Sigmoid colon (tissue), 7 donors: Measurements from ENCODE around the gene LRRC49. TPM values are rescaled to one million over a fixed set of nuclear protein-coding genes. Genes with fewer than 3 reads are reported as not detected.

Experiments
- DNase-seq: peaks from one replicate; pipeline ENCODE4 v3.0.0-alpha.2; 2019
- H3K27ac ChIP-seq, 4 donors: fragments of 200-600 bp; sonication (generic); one replicate each; pipeline ENCODE4 v1.5.1; 2016 to 2019; ENCODE audit warnings: mild to moderate bottlenecking in 1 of 4
- H3K27me3 ChIP-seq, 3 donors: fragments of 200-600 bp; sonication (generic); one replicate each; pipeline ENCODE4 v1.5.1; 2019; ENCODE audit warnings: mild to moderate bottlenecking in 1 of 3
- H3K36me3 ChIP-seq, 4 donors: fragments of 200-600 bp; sonication (generic); one replicate each; pipeline ENCODE4 v1.5.1; 2016 to 2019
- H3K4me1 ChIP-seq, 4 donors: fragments of 200-600 bp; sonication (generic); one replicate each; pipeline ENCODE4 v1.5.1; 2017 to 2019
- H3K4me3 ChIP-seq, 4 donors: fragments of 200-600 bp; sonication (generic); one replicate each; pipeline ENCODE4 v1.5.1; 2017 to 2019; ENCODE audit warnings: mild to moderate bottlenecking in 2 of 4, moderate library complexity in 1 of 4
- H3K9me3 ChIP-seq, 4 donors: fragments of 200-600 bp in 3 of 4; sonication (generic) in 3 of 4; one replicate each; pipeline versions ENCODE4 v1.5.1 to v1.6.1; 2013 to 2019
- EP300 ChIP-seq, 4 donors: sonication (generic); formaldehyde crosslinking; IDR thresholded peaks; one replicate each; pipeline ENCODE4 v1.6.1; 2017; ENCODE audit warnings: antibody characterized with exemption in 4 of 4
- POLR2A ChIP-seq, 2 donors: fragments of 450-650 bp; IDR thresholded peaks; one replicate each; pipeline ENCODE4 v1.6.1; 2016; ENCODE audit warnings: antibody characterized with exemption in 2 of 2, mild to moderate bottlenecking in 2 of 2, moderate library complexity in 2 of 2
- POLR2AphosphoS5 ChIP-seq, 4 donors: sonication (generic); formaldehyde crosslinking; IDR thresholded peaks; one replicate each; pipeline ENCODE4 v1.6.1; 2017; ENCODE audit warnings: antibody characterized with exemption in 4 of 4
- WGBS, 2 donors: extraction: QIAGEN DNeasy Blood & Tissue Kit; methylation state at CpG; one replicate each; pipeline ENCODE4 v1.1.7; 2013; 5-methylcytosine and 5-hydroxymethylcytosine counted together
- intact Hi-C: fragments of 100-400 bp; cut with DNase I; formaldehyde crosslinking; loops from one replicate; pipeline ENCODE4 v1.15.1; 2023
- polyA plus RNA-seq, 3 donors: library from polyadenylated mRNA; stranded (reverse); fragments of 200-250 nt; gene quantifications; one replicate each; pipeline ENCODE4 v1.2.3, GENCODE V29; 2013
- total RNA-seq, 4 donors: library from RNA; depleted of rRNA; stranded (reverse); fragments of >200 nt; gene quantifications; one replicate each; pipeline ENCODE4 v1.1.0, GENCODE V29; 2016
- TF ChIP-seq, protein P1 (sequence below), 4 experiments: fragments of 450-650 bp in 3 of 4; fragments of 200-600 bp in 1 of 4; IDR thresholded peaks; one replicate each; pipeline ENCODE4 v1.5.1; 2016 to 2019; ENCODE audit warnings: antibody characterized with exemption in 4 of 4, mild to moderate bottlenecking in 3 of 4, moderate library complexity in 2 of 4
- donor health status: healthy with polysubstance abuse.
- donor health status: Bipolar disorder and iron deficiency.
- donor health status: healthy.

Gene LRRC49
- total and polyA plus RNA-seq, 7 donors: 1.6 to 20.2 (median 10.3) TPM

DNA sequence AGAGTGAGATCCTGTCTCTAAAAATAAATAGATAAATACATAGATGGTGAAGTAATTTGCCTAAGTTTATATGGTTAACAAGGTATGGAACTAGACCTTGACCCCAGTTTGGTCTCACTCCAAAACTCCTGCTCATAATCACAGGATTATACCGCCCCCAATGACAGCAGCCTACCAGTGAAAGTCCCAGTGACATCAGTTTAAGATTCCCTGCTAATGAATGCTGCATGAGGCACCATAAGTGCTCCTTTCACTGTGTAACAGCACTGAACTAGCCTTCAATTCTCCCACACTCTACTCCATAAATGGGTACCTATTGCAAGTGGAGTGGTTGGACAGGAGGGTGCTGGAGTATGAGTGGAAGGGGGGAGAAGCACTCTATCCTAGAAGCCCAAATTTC lies 199.0 kb downstream of the LRRC49 start:
- 70 to 79% methylated on average over 1 of the region's 1 CpG for WGBS, 2 donors
- TF ChIP-seq EP300 (IDR thresholded peaks at IDR 0.05): no peak
- TF ChIP-seq, protein P1, sequence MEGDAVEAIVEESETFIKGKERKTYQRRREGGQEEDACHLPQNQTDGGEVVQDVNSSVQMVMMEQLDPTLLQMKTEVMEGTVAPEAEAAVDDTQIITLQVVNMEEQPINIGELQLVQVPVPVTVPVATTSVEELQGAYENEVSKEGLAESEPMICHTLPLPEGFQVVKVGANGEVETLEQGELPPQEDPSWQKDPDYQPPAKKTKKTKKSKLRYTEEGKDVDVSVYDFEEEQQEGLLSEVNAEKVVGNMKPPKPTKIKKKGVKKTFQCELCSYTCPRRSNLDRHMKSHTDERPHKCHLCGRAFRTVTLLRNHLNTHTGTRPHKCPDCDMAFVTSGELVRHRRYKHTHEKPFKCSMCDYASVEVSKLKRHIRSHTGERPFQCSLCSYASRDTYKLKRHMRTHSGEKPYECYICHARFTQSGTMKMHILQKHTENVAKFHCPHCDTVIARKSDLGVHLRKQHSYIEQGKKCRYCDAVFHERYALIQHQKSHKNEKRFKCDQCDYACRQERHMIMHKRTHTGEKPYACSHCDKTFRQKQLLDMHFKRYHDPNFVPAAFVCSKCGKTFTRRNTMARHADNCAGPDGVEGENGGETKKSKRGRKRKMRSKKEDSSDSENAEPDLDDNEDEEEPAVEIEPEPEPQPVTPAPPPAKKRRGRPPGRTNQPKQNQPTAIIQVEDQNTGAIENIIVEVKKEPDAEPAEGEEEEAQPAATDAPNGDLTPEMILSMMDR (IDR thresholded peaks at IDR 0.05): no peak
- TF ChIP-seq POLR2A (IDR thresholded peaks at IDR 0.05): no peak
- Histone ChIP-seq H3K4me3 (no peak overlapping the region), H3K4me1 (no peaks in the 10 kb centered on the region), H3K36me3 (no peaks in the 10 kb centered on the region), H3K27me3 (peaks cover 0 to 4% (median 0%) of the 10 kb centered on the region in 3 donors), H3K9me3 (peaks cover 0 to 2% (median 0%) of the 10 kb centered on the region in 4 donors), H3K27ac (no peak overlapping the region)
- no peak for DNase-seq
- intact Hi-C loops: no loop called here

DNA sequence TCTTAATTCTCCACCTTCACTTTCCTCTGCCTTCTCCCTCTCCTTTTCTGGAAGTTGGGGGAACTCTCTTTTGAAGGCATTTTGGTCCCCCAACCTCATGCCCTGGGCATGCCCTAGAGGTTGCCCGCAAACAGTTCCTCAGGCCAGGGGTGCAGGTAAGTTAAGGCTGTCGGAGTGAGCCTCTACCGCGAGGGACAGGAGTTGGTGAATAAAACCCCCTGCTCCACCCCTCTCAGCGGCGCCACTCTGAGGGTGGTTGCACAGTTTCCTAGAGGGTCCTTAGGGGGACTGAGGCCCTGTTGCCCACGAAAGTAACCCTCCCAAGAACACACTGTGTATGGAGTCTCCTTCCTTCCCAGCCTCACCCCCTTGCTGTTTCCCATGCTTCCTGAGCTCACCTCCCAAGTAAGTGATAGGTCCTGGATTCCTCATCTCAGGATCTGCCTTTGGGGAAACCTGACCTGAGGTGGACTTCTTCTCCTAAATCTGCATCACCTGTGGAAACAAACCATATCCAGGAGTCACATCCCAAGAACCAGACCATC lies 199.5 kb downstream of the LRRC49 start:
- 91 to 96% methylated on average over 7 of the region's 7 CpGs for WGBS, 2 donors
- H3K9me3 ChIP-seq: peaks cover 0 to 2% (median 0%) of the 10 kb centered on the region in 4 donors
- TF ChIP-seq, protein P1 (IDR thresholded peaks at IDR 0.05): no peak
- TF ChIP-seq POLR2A (IDR thresholded peaks at IDR 0.05) (no peak), POLR2AphosphoS5 (IDR thresholded peaks at IDR 0.05) (no peak), EP300 (IDR thresholded peaks at IDR 0.05) (no peak)
- no peak overlapping the region for H3K27ac ChIP-seq
- no peak overlapping the region for H3K4me3 ChIP-seq
- no peaks in the 10 kb centered on the region for H3K4me1 ChIP-seq
- no peaks in the 10 kb centered on the region for H3K36me3 ChIP-seq
- intact Hi-C loops: no loop called here
- peaks cover 0 to 4% (median 0%) of the 10 kb centered on the region in 3 donors for H3K27me3 ChIP-seq
- no peak for DNase-seq

DNA sequence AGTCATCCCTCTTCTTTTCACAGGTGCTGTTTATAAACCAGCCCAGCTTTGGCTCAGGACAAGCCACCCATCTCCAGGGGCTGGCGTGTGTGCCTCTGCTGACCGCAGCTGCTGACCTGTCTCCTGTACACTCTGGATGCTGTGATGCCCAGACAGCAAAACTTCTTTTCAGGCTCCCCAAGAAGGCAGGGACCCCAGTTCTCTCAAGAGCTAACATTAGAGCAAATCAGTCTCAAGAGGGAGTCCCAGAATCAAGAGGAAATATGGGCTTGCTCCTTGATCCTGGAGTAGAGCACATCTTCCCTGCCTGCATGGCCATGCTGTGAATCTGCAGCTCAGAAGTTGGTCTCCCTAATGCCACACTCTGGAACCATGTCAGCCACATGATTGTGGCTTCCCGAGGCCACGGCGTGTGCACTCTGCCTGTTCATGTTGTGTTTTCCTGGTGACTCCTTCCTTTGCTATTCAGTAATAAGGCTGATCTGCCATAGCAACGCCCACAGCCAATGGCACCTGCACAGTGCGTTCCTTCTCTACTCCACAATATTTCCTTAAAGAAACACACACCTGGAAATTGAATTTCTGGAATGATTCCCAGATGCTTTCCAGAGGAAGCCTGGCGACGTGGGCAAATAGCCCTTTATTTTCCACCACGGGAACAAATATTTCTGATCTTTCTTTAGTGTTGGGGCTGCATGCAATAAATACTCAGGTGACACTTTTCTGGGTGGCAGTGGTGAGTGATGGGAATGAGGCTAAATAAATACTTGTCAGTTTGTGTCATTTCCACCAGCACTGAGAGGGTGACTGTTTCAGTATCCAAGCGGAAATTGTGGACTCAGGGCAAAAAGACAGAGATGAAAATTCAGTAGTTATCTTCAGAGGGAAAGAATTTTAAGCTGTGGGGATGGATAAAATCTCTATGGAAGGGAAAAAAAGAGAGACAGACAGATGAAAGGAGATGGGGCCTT lies 200.7 kb downstream of the LRRC49 start:
- Histone ChIP-seq H3K4me1 (no peaks in the 10 kb centered on the region), H3K27me3 (peaks cover 0 to 4% (median 0%) of the 10 kb centered on the region in 3 donors), H3K36me3 (no peaks in the 10 kb centered on the region), H3K9me3 (peaks cover 0 to 2% (median 0%) of the 10 kb centered on the region in 4 donors), H3K27ac (no peak overlapping the region), H3K4me3 (no peak overlapping the region)
- 33 to 65% methylated on average over 11 of the region's 11 CpGs for WGBS, 2 donors
- intact Hi-C loops: no loop called here
- TF ChIP-seq POLR2A (IDR thresholded peaks at IDR 0.05) (no peak), POLR2AphosphoS5 (IDR thresholded peaks at IDR 0.05) (no peak), EP300 (IDR thresholded peaks at IDR 0.05) (no peak)
- TF ChIP-seq, protein P1 (IDR thresholded peaks at IDR 0.05): no peak
- DNase-seq: no peak

DNA sequence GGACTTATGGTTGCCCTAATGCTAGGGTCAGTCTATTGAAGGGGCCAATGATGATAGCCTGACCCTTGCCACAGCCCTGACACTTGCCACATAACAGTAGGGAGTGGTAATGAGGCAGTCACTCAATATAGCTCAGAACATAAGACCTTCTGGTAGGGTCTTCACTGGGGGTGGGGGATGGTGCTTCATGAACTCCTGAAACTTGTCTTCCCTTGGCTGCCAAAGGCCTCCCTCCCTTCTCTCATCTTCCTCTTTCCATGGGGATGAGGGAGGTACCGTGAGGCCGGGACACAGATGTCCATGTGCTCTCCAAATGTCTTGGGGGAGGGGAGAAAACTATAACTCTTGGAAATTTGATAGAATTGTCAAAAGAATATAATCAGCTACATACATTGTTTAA lies 201.5 kb downstream of the LRRC49 start:
- H3K36me3 ChIP-seq: no peaks in the 10 kb centered on the region
- intact Hi-C loops: no loop called here
- H3K4me1 ChIP-seq: no peaks in the 10 kb centered on the region
- H3K9me3 ChIP-seq: no peaks in the 10 kb centered on the region
- H3K27me3 ChIP-seq: peaks cover 0 to 4% (median 0%) of the 10 kb centered on the region in 3 donors
- no peak overlapping the region for H3K4me3 ChIP-seq
- H3K27ac ChIP-seq: no peak overlapping the region
- TF ChIP-seq EP300 (IDR thresholded peaks at IDR 0.05): no peak
- TF ChIP-seq, protein P1 (IDR thresholded peaks at IDR 0.05): no peak
- no peak for TF ChIP-seq POLR2A (IDR thresholded peaks at IDR 0.05)
- TF ChIP-seq POLR2AphosphoS5 (IDR thresholded peaks at IDR 0.05): no peak
- 96% methylated on average over 2 of the region's 2 CpGs for WGBS, 2 donors
- DNase-seq: no peak
